ENCODE data around the gene DDX19B.

GRCh38 chr16:70294385-70295025 is 4.5 kb upstream of the DDX19B start:
- no peak for TF ChIP-seq POLR2A (IDR thresholded peaks at IDR 0.05)
- no peak for TF ChIP-seq CTCF (IDR thresholded peaks at IDR 0.05)
- no peak for TF ChIP-seq EP300 (IDR thresholded peaks at IDR 0.05)
- no peak for TF ChIP-seq POLR2AphosphoS5 (IDR thresholded peaks at IDR 0.05)

Measured in stomach (tissue), 4 donors.